Osteoblast (primary cell): ENCODE data around the gene LIF. TPM values are rescaled to one million over a fixed set of nuclear protein-coding genes. Genes with fewer than 3 reads are reported as not detected.
A peak's percentile ranks its signal among the peaks of the same experiment; 100 is the strongest.
"Not testable (repeated sequence)": the region's sequence is repeated elsewhere in the genome, so short reads cannot be mapped to it uniquely, and the experiment has no call there.

ENCODE experiments used
- DNase-seq: peaks from one replicate; pipeline ENCODE4 v3.0.0; 2011; ENCODE audit warnings: low spot score, mixed read lengths; ENCODE audit not compliant: insufficient read length; ENCODE audit errors: missing footprints
- H2AFZ ChIP-seq: 2 replicates; pipeline ENCODE4 v1.6.0; 2011; ENCODE audit warnings: mild to moderate bottlenecking, low read length
- H3K27ac ChIP-seq: 2 replicates; pipeline ENCODE4 v1.5.1; 2011; ENCODE audit warnings: mild to moderate bottlenecking, low read depth, low read length, moderate library complexity
- H3K27me3 ChIP-seq: 2 replicates; pipeline ENCODE4 v1.6.0; 2012; ENCODE audit warnings: mild to moderate bottlenecking, control low read depth, inconsistent platforms, low read length, moderate library complexity; ENCODE audit not compliant: insufficient read depth
- H3K36me3 ChIP-seq: 2 replicates; pipeline ENCODE4 v1.5.1; 2011; ENCODE audit warnings: mild to moderate bottlenecking, low read length, control low read depth, moderate library complexity; ENCODE audit not compliant: insufficient read depth
- H3K4me1 ChIP-seq: 2 replicates; pipeline ENCODE4 v1.5.1; 2011; ENCODE audit warnings: mild to moderate bottlenecking, low read length, control low read depth, moderate library complexity; ENCODE audit not compliant: insufficient read depth
- H3K4me2 ChIP-seq: 2 replicates; pipeline ENCODE4 v1.6.0; 2011; ENCODE audit warnings: mild to moderate bottlenecking, low read length; ENCODE audit not compliant: insufficient read depth
- H3K4me3 ChIP-seq: fragments of 200-600 bp; sonication (generic); 3 replicates; pipeline ENCODE4 v1.5.1; 2012; ENCODE audit warnings: mild to moderate bottlenecking, low read length, inconsistent platforms; ENCODE audit not compliant: insufficient read depth
- H3K79me2 ChIP-seq: 2 replicates; pipeline ENCODE4 v1.6.0; 2012; ENCODE audit warnings: mild to moderate bottlenecking, low read length, control low read depth, inconsistent platforms; ENCODE audit not compliant: insufficient read depth
- H3K9me3 ChIP-seq: 2 replicates; pipeline ENCODE4 v1.5.1; 2011; ENCODE audit warnings: low read depth, low read length, control low read depth
- H4K20me1 ChIP-seq: 2 replicates; pipeline ENCODE4 v1.6.0; 2012; ENCODE audit warnings: mild to moderate bottlenecking, low read length, control low read depth; ENCODE audit not compliant: insufficient read depth
- CTCF ChIP-seq: IDR thresholded peaks from 2 replicates; pipeline ENCODE4 v1.5.1; 2011; ENCODE audit warnings: mild to moderate bottlenecking, low read depth, low read length, moderate library complexity; ENCODE audit errors: extremely low read depth
- total RNA-seq: library from RNA; depleted of rRNA; stranded (reverse); fragments of >200 nt; gene quantifications from 2 replicates; pipeline ENCODE4 v1.2.3, GENCODE V29; 2012

LIF gene
- total RNA-seq, 1 donor, result 3.3 TPM

GRCh38 chr22:30235687-30236170 is 10.8 kb downstream of the LIF start:
- no peak for TF ChIP-seq CTCF
- peak; percentile 93 for DNase-seq
- Histone ChIP-seq H3K4me3 (no peak overlapping the region), H3K79me2 (no peaks in the 10 kb centered on the region), H3K4me1 (peaks cover 35% of the 10 kb centered on the region), H3K27me3 (no peaks in the 10 kb centered on the region), H2AFZ (peak overlapping the region; percentile 32), H3K27ac (peak overlapping the region; percentile 93), H4K20me1 (no peaks in the 10 kb centered on the region), H3K36me3 (peaks cover 4% of the 10 kb centered on the region), H3K4me2 (peak overlapping the region; percentile 42), H3K9me3 (no peaks in the 10 kb centered on the region)

- Histone ChIP-seq H3K4me2 (no peak overlapping the region), H4K20me1 (no peaks in the 10 kb centered on the region), H3K9me3 (no peaks in the 10 kb centered on the region), H3K36me3 (no peaks in the 10 kb centered on the region), H3K27me3 (no peaks in the 10 kb centered on the region), H3K79me2 (no peaks in the 10 kb centered on the region), H2AFZ (no peak overlapping the region), H3K27ac (peak overlapping the region; percentile 93), H3K4me1 (peaks cover 33% of the 10 kb centered on the region), H3K4me3 (no peak overlapping the region)
- DNase-seq, result peak; percentile 80
- no peak for TF ChIP-seq CTCF
These were observed 11.6 kb downstream of the LIF start for GRCh38 chr22:30234786-30235470.

GRCh38 chr22:30234325-30234724 is 12.2 kb downstream of the LIF start:
- H3K4me3 ChIP-seq, H3K27me3 ChIP-seq, H2AFZ ChIP-seq, H3K9me3 ChIP-seq, DNase-seq, H3K4me2 ChIP-seq, H4K20me1 ChIP-seq, H3K79me2 ChIP-seq, H3K36me3 ChIP-seq: not testable (repeated sequence)
- H3K27ac ChIP-seq, result peak overlapping the region; percentile 93
- peaks cover 30% of the 10 kb centered on the region for H3K4me1 ChIP-seq

- Histone ChIP-seq H3K4me2 (no peak overlapping the region), H3K27me3 (no peaks in the 10 kb centered on the region), H3K4me3 (no peak overlapping the region), H3K79me2 (no peaks in the 10 kb centered on the region), H3K9me3 (no peaks in the 10 kb centered on the region), H3K27ac (peak overlapping the region; percentile 16), H3K36me3 (no peaks in the 10 kb centered on the region), H4K20me1 (no peaks in the 10 kb centered on the region), H2AFZ (no peak overlapping the region), H3K4me1 (peaks cover 29% of the 10 kb centered on the region)
- TF ChIP-seq CTCF, result no peak
- no peak for DNase-seq
These were observed 13.0 kb downstream of the LIF start for GRCh38 chr22:30233582-30233981.
